ENCODE results near the gene NOSTRIN.

NOSTRIN gene

DNA sequence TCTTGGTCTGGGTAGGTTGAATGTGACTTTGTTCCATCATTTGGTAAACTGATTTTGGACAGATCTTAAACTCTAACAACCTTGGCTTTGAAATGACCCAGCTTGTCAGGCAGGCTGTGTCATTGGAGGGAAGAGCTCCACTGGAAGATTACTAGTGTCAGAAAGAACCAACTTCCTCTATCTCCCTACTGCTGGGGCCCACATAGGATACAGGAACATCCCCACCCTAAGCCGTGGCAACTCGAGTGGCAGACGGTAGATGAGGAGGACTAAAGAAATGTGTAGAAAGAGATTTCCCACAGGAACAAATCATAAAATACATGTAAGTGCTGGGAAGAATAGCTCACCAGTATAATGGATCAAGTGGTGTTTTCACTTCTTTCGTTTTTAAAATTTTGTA lies 94.3 kb downstream of the NOSTRIN start:
- in situ Hi-C loops (cut with HindIII; ENCODE audit: low sequenced_read_pairs): no loop called here
- DNase-seq (ENCODE audit: low read depth): no peak
- H3K4me3 ChIP-seq (ENCODE audit: low read depth, low read length): no peak overlapping the region
- TF ChIP-seq, protein P1, sequence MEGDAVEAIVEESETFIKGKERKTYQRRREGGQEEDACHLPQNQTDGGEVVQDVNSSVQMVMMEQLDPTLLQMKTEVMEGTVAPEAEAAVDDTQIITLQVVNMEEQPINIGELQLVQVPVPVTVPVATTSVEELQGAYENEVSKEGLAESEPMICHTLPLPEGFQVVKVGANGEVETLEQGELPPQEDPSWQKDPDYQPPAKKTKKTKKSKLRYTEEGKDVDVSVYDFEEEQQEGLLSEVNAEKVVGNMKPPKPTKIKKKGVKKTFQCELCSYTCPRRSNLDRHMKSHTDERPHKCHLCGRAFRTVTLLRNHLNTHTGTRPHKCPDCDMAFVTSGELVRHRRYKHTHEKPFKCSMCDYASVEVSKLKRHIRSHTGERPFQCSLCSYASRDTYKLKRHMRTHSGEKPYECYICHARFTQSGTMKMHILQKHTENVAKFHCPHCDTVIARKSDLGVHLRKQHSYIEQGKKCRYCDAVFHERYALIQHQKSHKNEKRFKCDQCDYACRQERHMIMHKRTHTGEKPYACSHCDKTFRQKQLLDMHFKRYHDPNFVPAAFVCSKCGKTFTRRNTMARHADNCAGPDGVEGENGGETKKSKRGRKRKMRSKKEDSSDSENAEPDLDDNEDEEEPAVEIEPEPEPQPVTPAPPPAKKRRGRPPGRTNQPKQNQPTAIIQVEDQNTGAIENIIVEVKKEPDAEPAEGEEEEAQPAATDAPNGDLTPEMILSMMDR (IDR thresholded peaks at IDR 0.05; ENCODE audit: low read depth, low read length, missing control alignments): no peak

DNA sequence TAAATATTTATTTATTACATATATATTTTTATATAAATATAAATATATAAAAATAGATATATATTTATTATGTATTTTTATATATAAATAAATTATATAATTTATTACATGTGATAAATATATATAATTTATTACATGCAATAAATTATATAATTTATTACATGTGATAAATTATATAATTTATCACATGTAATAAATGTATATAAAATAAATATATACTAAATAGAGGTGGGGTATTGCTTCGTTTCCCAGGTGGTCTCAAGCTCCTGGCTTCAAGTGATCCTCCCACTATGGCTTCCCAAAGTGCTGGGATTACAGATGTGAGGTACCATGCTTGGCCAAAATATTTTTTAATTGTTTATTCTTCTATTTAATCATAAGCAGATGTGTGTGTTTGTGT lies 95.0 kb downstream of the NOSTRIN start:
- TF ChIP-seq, protein P1 (IDR thresholded peaks at IDR 0.05; ENCODE audit: low read depth, low read length, missing control alignments): no peak
- DNase-seq (ENCODE audit: low read depth): no peak
- in situ Hi-C loops (cut with HindIII; ENCODE audit: low sequenced_read_pairs): no loop called here
- no peak overlapping the region for H3K4me3 ChIP-seq (ENCODE audit: low read depth, low read length)

DNA sequence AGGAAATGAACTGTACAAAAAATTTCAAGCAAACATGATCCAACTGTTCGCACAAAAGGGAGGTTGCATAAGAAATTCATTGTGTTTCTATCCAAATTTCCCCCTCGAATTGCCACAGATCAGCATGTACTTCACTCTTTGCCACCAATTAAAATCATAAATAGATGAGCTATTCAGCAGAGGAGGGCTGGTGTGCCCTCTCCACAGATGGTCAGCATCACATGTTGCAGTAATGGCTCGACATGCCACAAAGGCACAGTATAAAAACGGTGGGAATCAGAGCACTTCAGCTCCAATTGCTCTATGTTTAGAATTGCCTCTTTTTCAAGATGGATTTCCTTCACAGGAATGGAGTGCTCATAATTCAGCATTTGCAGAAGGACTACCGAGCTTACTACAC lies 98.6 kb downstream of the NOSTRIN start, which contains the start of gene G6PC2:
Gene G6PC2 (plus strand): TSS at position 289 of the 400 bp plus-strand sequence. CDS start 41 bp downstream, at position 330.
- no peak within 1 kb of the TSS for H3K4me3 ChIP-seq (ENCODE audit: low read depth, low read length)
- TF ChIP-seq, protein P1 (IDR thresholded peaks at IDR 0.05; ENCODE audit: low read depth, low read length, missing control alignments): no peak
- in situ Hi-C loops (cut with HindIII; ENCODE audit: low sequenced_read_pairs): no loop called here
- DNase-seq (ENCODE audit: low read depth): no peak

DNA sequence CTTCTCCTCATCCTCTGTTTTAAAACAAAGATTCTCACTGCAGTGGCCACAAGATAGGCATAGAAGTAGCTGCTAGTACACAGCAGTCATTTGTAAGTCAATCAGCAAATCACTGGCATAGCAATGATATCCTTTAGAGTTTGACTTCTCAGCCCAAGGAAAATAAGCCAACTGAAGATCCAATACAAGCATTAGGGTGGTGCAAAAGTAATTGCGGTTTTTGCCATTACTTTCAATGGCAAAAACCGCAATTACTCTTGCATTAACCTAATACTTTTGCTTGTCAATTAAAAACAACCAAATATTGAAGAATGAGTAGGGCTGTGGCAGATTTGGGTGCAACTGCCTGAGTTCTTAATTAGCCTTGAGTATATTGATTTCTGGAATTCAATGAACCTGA lies 101.5 kb downstream of the NOSTRIN start:
- DNase-seq (ENCODE audit: low read depth): no peak
- TF ChIP-seq, protein P1 (IDR thresholded peaks at IDR 0.05; ENCODE audit: low read depth, low read length, missing control alignments): no peak
- in situ Hi-C loops (cut with HindIII; ENCODE audit: low sequenced_read_pairs): no loop called here
- no peak overlapping the region for H3K4me3 ChIP-seq (ENCODE audit: low read depth, low read length)

DNA sequence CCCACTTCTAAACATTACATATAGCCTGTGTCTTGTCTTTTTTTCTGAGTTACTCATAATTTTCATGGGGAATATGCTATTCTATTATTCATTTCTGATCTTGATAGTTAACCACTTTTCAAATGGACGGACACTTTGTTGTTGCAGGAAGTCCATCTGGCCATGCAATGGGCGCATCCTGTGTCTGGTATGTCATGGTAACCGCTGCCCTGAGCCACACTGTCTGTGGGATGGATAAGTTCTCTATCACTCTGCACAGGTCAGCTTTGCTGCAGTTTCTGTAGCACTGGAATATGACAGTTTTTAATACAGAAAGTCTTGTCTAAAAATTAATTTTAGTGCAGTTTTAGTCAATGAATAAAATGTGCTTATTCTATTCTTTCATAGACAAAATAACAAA lies 101.9 kb downstream of the NOSTRIN start:
- TF ChIP-seq, protein P1 (IDR thresholded peaks at IDR 0.05; ENCODE audit: low read depth, low read length, missing control alignments): no peak
- in situ Hi-C loops (cut with HindIII; ENCODE audit: low sequenced_read_pairs): no loop called here

DNA sequence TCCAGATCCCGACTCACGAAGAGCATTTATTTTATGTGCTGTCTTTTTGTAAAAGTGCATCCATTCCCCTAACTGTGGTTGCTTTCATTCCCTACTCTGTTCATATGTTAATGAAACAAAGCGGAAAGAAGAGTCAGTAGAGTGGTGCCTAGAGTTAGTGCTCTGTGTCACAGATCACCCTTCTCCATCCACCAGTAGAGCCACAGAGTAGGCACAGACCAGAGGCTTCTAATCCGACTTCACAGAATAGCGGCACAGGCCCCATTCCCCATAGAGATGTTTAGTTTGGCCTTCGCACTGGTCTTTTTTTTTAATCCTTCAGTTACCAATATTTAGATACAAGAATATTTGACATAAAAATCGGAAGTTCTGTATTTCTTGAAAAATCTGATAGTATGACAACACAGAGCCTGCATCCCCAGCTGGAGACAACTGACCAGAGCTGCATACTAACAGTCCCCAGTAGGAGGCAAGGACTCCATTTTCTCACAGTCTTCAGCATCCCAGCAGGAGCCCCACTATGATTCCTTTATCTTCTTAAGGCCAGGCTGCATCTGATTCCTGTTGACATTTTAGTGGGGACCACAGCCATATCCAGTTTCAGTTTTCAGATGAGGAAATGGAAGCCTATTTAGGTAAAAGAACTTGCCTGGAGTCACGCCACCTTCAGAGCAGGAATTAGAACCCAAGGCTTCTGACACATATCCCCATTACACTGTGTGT lies 105.7 kb downstream of the NOSTRIN start:
- TF ChIP-seq, protein P1 (IDR thresholded peaks at IDR 0.05; ENCODE audit: low read depth, low read length, missing control alignments): no peak
- H3K4me3 ChIP-seq (ENCODE audit: low read depth, low read length): no peak overlapping the region
- in situ Hi-C loops (cut with HindIII; ENCODE audit: low sequenced_read_pairs): no loop called here
- DNase-seq (ENCODE audit: low read depth): no peak

More for the DNA sequence above, 101.9 kb downstream of the NOSTRIN start:
- no peak overlapping the region for H3K4me3 ChIP-seq (ENCODE audit: low read depth, low read length)
- DNase-seq (ENCODE audit: low read depth): no peak
